NOMO-1 (cell line): ENCODE data around the gene DLGAP4.
"Not testable (repeated sequence)": the region's sequence is repeated elsewhere in the genome, so short reads cannot be mapped to it uniquely, and the experiment has no call there.

Source experiments
- DNase-seq, 2 experiments: peaks; one replicate each; lab custom pipeline; 2025; ENCODE audit not compliant: unreplicated experiment in 2 of 2; lab: John Stamatoyannopoulos, UW

The DLGAP4 gene

GRCh38 chr20:36487069-36487468 is 180.9 kb downstream of the DLGAP4 start:
- no peak for DNase-seq

- DNase-seq: no peak
Observed at GRCh38 chr20:36490191-36490590, 184.1 kb downstream of the DLGAP4 start.

GRCh38 chr20:36491901-36492617 is 185.9 kb downstream of the DLGAP4 start:
- DNase-seq: peak; percentile 59 to 60

- DNase-seq: no peak
Observed at GRCh38 chr20:36493051-36493800, 187.1 kb downstream of the DLGAP4 start.

- DNase-seq: no peak
Observed at GRCh38 chr20:36493801-36494114, 187.6 kb downstream of the DLGAP4 start.

GRCh38 chr20:36496707-36497669 is 190.8 kb downstream of the DLGAP4 start:
- DNase-seq: no peak

GRCh38 chr20:36497856-36498255 is 191.7 kb downstream of the DLGAP4 start:
- no peak for DNase-seq

- no peak for DNase-seq
Observed at GRCh38 chr20:36498386-36499179, 192.4 kb downstream of the DLGAP4 start.

GRCh38 chr20:36499211-36499610 is 193.1 kb downstream of the DLGAP4 start:
- DNase-seq: no peak

- no peak for DNase-seq
Observed at GRCh38 chr20:36499723-36500501, 193.8 kb downstream of the DLGAP4 start.

GRCh38 chr20:36501367-36502006 is 195.3 kb downstream of the DLGAP4 start:
- DNase-seq: no peak

GRCh38 chr20:36504295-36504694 is 198.2 kb downstream of the DLGAP4 start:
- no peak for DNase-seq

GRCh38 chr20:36506253-36506652 is 200.1 kb downstream of the DLGAP4 start:
- peak in 1 of 2 experiments; percentile 5 for DNase-seq

GRCh38 chr20:36507746-36508145 is 201.6 kb downstream of the DLGAP4 start:
- no peak for DNase-seq

GRCh38 chr20:36519012-36519719 is 213.0 kb downstream of the DLGAP4 start:
- DNase-seq: no peak

- DNase-seq: no peak
Observed at GRCh38 chr20:36519944-36520343, 213.8 kb downstream of the DLGAP4 start.

GRCh38 chr20:36521526-36521925 is 215.4 kb downstream of the DLGAP4 start:
- no peak for DNase-seq

- not testable (repeated sequence) for DNase-seq
Observed at GRCh38 chr20:36522412-36522811, 216.3 kb downstream of the DLGAP4 start.

GRCh38 chr20:36523341-36523740 is 217.2 kb downstream of the DLGAP4 start:
- DNase-seq: no peak
